Spinal cord (tissue), 10 donors: ENCODE data around the gene ISYNA1. TPM values are rescaled to one million over a fixed set of nuclear protein-coding genes. Genes with fewer than 3 reads are reported as not detected.

ENCODE experiments used
- DNase-seq, 6 donors: peaks; one replicate each; pipeline versions ENCODE4 v3.0.0 to v3.0.0-alpha.2; 2013 to 2015; ENCODE audit warnings: low spot score in 6 of 6, low read depth in 4 of 6
- H3K27ac ChIP-seq: one replicate; pipeline ENCODE4 v1.5.1; 2013; ENCODE audit warnings: low read depth, low read length, control low read depth
- H3K27me3 ChIP-seq: one replicate; pipeline ENCODE4 v1.6.1; 2013; ENCODE audit warnings: low read length; ENCODE audit not compliant: control insufficient read depth, insufficient read depth
- H3K36me3 ChIP-seq: one replicate; pipeline ENCODE4 v1.6.1; 2013; ENCODE audit warnings: low read length; ENCODE audit not compliant: control insufficient read depth, insufficient read depth
- H3K4me1 ChIP-seq: one replicate; pipeline ENCODE4 v1.6.1; 2013; ENCODE audit warnings: low read length; ENCODE audit not compliant: control insufficient read depth, insufficient read depth
- H3K4me3 ChIP-seq: one replicate; pipeline ENCODE4 v1.5.1; 2013; ENCODE audit warnings: low read depth, low read length, control low read depth
- H3K9me3 ChIP-seq: one replicate; pipeline ENCODE4 v1.6.1; 2013; ENCODE audit warnings: low read length; ENCODE audit not compliant: control insufficient read depth, insufficient read depth
- WGBS: methylation state at CpG from one replicate; pipeline ENCODE4 v1.1.5; 2013; ENCODE audit warnings: missing lambda C conversion rate; ENCODE audit not compliant: insufficient coverage; 5-methylcytosine and 5-hydroxymethylcytosine counted together
- polyA plus RNA-seq, 2 donors: library from polyadenylated mRNA; unstranded; fragments of 120-200 nt; gene quantifications; one replicate each; pipeline ENCODE4 v1.2.1, GENCODE V29; 2013; ENCODE audit not compliant: insufficient read length in 2 of 2
- total RNA-seq, 2 donors: library from RNA; depleted of rRNA in 1 of 2; stranded (reverse); fragments of 120-200 nt in 1 of 2; fragments of >200 nt in 1 of 2; gene quantifications; one replicate each; pipeline versions ENCODE4 v1.2.3 to v1.2.4, GENCODE V29; 2013 to 2014
- donor health status: healthy.

Gene ISYNA1
- total and polyA plus RNA-seq, 4 donors, result 51.0 to 180 (median 113) TPM

DNA sequence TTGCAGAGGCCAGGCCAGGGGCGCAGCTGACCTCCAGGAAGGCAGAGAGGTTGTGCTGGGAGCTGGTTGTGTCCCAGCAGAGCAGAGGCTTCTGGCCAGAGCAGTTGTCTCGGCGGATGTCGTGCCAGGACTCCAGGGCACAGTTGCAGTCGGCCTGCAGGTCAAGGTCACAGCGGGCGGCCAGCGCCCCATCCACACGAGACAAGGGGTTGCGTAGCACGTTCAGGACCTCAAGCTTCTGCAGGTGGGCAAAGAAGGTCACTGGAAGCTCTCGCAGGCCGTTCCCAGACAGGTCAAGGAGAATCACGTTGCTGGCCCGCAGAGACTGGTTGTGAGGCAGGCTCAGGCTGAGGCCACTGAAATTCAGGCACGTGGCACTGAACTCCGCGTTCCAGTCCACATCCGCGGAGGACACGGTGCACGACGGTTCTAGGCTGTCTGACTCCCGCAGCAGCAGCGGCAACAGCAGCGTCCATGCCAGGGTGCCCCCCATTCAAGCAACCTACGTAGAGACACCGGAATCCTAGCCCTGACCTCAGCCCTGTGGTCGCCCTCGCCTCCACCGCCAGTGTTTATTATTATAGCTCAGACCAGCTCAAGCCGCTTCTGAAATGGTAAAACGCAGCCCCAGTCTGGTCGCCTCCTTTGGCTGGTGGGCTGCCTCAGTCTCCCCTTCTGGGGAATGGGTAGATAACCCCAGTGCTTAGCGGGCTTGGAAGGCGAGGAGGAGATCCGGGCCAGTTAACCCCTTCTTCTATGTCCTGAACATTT lies 41.3 kb downstream of the ISYNA1 start:
- Histone ChIP-seq H3K27me3 (peaks cover 2% of the 10 kb centered on the region), H3K4me3 (no peak overlapping the region), H3K4me1 (peaks cover 8% of the 10 kb centered on the region), H3K36me3 (no peaks in the 10 kb centered on the region), H3K27ac (no peak overlapping the region), H3K9me3 (no peaks in the 10 kb centered on the region)
- no peak for DNase-seq
- WGBS, result 64% methylated on average over 35 of the region's 37 CpGs

DNA sequence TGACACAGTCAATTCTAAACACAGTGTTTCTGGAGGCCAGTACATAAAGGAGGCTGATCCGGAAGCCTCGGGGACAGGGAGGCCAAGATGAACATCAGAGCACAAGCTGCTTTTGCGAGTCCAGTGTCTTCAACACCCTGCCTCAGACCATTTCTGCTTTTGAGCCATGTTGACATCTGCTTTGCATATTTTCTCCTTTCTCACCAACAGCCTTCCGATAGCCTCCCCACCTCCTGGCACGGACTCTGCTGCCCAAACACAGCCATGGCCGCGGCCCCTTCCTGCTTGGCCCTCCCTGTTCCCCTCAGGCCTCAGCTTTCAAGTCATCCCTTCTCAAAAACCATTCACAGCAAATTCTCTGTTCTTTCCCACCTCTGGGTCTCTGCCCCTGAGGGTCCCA lies 44.1 kb downstream of the ISYNA1 start:
- no peaks in the 10 kb centered on the region for H3K36me3 ChIP-seq
- H3K27me3 ChIP-seq, result peaks cover 2% of the 10 kb centered on the region
- H3K4me3 ChIP-seq, result no peak overlapping the region
- DNase-seq, result no peak
- no peak overlapping the region for H3K27ac ChIP-seq
- WGBS, result 82% methylated on average over 7 of the region's 7 CpGs
- H3K4me1 ChIP-seq, result peaks cover 9% of the 10 kb centered on the region
- H3K9me3 ChIP-seq, result no peaks in the 10 kb centered on the region

DNA sequence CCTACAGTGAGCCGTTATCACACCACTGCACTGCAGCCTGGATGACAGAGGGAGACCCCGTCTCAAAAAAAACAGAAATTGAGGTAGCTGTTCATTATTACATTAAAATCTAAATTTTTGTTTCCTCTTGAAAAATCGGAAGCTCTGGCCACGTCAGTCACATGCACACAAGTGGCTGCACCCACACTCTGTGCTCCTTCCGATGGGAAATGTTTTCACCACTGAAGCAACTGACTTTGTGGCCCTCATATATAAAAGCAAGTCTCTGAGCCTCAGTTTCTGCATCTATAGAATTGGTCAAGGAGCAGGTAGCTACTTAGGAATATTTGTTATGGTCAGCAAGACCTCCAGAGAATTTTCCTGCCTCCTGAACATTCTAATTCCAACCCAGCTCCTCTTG lies 45.0 kb downstream of the ISYNA1 start:
- peaks cover 18% of the 10 kb centered on the region for H3K4me1 ChIP-seq
- H3K27ac ChIP-seq, result no peak overlapping the region
- no peaks in the 10 kb centered on the region for H3K36me3 ChIP-seq
- no peak for DNase-seq
- 91% methylated on average over 4 of the region's 5 CpGs for WGBS
- no peak overlapping the region for H3K4me3 ChIP-seq
- peaks cover 6% of the 10 kb centered on the region for H3K27me3 ChIP-seq
- H3K9me3 ChIP-seq, result no peaks in the 10 kb centered on the region

DNA sequence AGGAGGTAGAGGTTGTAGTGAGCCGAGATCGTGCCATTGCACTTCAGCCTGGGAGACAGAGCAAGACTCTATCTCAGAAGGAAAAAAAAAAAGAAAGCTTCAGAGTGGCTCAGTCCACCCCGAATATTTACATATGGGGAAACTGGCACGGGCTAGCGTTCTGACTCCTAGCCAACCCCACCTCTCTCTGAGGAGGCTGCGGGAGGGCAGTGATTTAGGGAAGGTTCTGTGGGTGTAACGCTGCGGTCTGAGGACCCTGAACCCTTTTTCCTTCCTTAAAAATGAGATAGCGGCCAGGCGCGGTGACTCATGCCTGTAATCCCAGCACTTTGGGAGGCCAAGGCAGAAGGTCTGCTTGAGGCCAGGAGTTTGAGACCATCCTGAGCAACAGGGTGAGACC lies 45.5 kb downstream of the ISYNA1 start:
- H3K4me3 ChIP-seq, result no peak overlapping the region
- 80% methylated on average over 1 of the region's 11 CpGs for WGBS
- no peak for DNase-seq
- H3K36me3 ChIP-seq, result no peaks in the 10 kb centered on the region
- H3K4me1 ChIP-seq, result peaks cover 17% of the 10 kb centered on the region
- H3K9me3 ChIP-seq, result no peaks in the 10 kb centered on the region
- H3K27me3 ChIP-seq, result peaks cover 7% of the 10 kb centered on the region
- H3K27ac ChIP-seq, result no peak overlapping the region

DNA sequence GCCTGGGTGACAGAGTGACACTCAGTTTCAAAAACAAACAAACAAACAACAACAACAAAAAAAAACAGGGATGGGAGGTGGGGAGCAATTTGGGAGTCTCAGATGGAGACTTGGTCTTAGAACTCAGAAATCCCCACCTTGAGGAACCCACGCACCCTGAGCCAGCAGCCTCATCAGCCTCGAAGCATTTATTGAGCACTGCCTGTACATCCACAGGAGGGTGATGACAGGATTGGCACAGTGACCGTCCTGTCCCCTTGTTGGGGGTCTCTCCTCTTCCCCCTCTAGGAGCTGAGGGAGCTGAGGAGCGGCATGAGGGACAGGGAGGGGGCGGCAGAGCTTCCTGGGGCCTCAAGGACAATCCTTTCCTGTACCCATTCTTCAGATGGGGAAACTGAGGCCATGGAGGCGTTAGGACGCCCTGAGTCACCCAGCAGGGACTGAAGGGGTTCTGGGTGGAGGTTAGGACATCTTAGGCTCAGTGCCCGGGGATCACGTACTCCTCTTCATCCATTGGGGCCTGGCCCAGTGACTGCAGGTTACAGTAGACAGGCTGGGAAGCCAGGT lies 46.3 kb downstream of the ISYNA1 start:
- no peak overlapping the region for H3K27ac ChIP-seq
- WGBS, result 71% methylated on average over 4 of the region's 9 CpGs
- no peak for DNase-seq

DNA sequence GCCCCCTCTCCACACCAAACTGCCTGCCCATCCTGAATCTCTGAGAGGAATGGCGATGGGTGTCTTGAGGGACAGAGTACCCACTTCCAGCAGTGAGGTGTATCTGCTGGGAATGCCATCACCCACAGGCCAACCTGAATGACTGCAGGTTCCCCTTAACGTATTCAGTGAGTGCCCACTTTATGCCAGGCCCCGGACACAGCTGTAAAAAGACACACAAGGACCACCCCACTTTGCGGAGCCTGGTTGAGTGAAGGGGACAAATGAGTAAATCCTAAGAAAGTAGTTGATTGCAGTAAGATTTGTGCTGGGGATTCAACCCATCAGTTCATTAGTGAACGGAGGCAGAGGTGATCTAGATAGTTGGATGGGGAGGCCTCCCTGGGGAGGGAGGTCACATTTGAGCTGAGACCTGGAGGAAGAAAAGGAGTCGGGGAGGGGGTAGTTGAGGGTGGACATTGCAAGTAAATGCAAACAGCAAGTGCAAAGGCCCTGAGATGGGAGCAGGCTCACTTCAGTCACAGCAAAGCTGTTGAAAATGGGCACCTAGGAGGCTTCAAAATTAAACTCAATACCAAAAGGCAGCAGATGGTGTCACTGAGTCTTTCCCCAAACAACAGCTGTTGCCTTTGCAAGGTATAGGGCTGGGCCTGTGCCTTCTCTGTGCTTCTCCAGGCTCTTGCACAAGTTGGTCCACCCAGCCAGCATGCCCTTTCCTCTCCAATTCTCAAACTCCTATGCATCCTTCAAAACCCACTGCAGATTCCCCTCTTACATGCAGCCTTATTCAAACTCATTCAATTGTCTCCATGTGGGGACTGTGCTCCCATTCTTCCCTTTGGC lies 47.6 kb downstream of the ISYNA1 start:
- Histone ChIP-seq H3K9me3 (no peaks in the 10 kb centered on the region), H3K27me3 (peaks cover 14% of the 10 kb centered on the region), H3K36me3 (no peaks in the 10 kb centered on the region), H3K27ac (no peak overlapping the region), H3K4me3 (no peak overlapping the region), H3K4me1 (peaks cover 15% of the 10 kb centered on the region)
- DNase-seq, result no peak
- WGBS, result 94% methylated on average over 3 of the region's 6 CpGs

More for the DNA sequence above, 46.3 kb downstream of the ISYNA1 start:
- H3K9me3 ChIP-seq, result no peaks in the 10 kb centered on the region
- no peak overlapping the region for H3K4me3 ChIP-seq
- H3K27me3 ChIP-seq, result peaks cover 10% of the 10 kb centered on the region
- no peaks in the 10 kb centered on the region for H3K36me3 ChIP-seq
- peaks cover 11% of the 10 kb centered on the region for H3K4me1 ChIP-seq

DNA sequence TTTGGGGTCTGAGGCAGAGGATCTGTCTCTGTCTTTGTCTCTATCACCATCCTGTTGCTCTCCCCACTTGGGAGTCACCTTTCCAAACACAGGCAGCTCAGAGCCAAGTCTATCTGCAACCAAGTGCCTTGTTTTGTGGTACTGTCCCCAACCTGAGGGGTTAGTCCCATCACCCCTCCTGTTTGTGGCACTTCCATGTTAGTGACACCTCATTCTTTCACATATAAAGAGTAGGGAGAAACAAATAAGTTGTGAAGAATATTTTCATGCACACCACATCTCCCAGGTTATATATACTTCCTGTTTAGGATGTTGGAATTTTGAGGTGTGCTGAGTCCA lies 48.2 kb downstream of the ISYNA1 start:
- Histone ChIP-seq H3K4me3 (no peak overlapping the region), H3K27ac (no peak overlapping the region), H3K27me3 (peaks cover 14% of the 10 kb centered on the region), H3K36me3 (no peaks in the 10 kb centered on the region), H3K9me3 (no peaks in the 10 kb centered on the region), H3K4me1 (peaks cover 15% of the 10 kb centered on the region)
- DNase-seq, result no peak

DNA sequence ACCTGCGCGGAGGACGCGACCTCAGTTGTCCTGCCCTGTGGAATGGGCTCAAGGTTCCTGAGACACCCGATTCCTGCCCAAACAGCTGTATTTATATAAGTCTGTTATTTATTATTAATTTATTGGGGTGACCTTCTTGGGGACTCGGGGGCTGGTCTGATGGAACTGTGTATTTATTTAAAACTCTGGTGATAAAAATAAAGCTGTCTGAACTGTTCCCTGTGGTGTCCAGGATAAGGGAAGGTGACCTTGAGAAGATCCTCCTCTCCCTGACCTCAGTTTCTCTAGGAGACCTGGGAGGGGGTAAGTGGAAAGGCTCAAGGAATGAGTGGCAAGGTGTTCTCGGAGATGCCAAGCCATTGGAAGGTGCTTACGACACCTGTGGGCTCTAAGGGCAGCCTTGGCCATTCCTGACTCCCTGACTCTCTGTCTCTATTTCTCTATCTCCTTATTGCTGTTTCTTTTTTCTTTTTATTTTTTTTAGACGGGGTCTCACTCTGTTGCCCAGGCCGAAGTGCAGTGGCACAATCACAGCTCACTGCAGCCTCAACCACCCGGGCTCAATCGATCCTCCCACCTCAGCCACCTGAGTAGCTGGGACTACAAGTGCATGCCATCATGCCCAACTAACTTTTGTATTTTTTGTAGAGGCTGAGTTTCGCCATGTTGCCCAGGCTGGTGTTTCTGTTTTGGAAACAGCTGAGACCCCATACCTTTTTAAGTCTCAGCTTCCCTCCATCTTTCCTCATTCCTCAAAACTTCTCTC lies 48.8 kb downstream of the ISYNA1 start:
- Histone ChIP-seq H3K27ac (no peak overlapping the region), H3K36me3 (no peaks in the 10 kb centered on the region), H3K4me3 (peak overlapping the region; percentile 32), H3K9me3 (no peaks in the 10 kb centered on the region), H3K4me1 (peaks cover 15% of the 10 kb centered on the region), H3K27me3 (peaks cover 14% of the 10 kb centered on the region)
- 94% methylated on average over 2 of the region's 13 CpGs for WGBS
- no peak for DNase-seq

DNA sequence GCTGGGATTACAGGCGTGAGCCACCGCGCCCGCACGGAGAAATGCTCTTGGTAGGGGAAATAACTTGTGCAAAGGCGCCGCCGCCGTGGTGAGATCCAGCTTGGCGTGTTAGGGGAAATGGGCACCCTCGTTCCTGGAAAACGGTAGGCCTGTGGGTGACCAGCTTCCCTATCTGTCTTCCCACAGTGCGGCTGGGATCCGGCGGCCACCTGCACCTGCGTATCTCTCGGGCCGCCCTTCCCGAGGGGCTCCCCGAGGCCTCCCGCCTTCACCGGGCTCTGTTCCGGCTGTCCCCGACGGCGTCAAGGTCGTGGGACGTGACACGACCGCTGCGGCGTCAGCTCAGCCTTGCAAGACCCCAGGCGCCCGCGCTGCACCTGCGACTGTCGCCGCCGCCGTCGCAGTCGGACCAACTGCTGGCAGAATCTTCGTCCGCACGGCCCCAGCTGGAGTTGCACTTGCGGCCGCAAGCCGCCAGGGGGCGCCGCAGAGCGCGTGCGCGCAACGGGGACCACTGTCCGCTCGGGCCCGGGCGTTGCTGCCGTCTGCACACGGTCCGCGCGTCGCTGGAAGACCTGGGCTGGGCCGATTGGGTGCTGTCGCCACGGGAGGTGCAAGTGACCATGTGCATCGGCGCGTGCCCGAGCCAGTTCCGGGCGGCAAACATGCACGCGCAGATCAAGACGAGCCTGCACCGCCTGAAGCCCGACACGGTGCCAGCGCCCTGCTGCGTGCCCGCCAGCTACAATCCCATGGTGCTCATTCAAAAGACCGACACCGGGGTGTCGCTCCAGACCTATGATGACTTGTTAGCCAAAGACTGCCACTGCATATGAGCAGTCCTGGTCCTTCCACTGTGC lies 49.6 kb downstream of the ISYNA1 start:
- peak; percentile 45 to 88 (median 55) for DNase-seq
- Histone ChIP-seq H3K27ac (no peak overlapping the region), H3K9me3 (no peaks in the 10 kb centered on the region), H3K4me1 (peaks cover 15% of the 10 kb centered on the region), H3K4me3 (peak overlapping the region; percentile 32), H3K27me3 (peaks cover 14% of the 10 kb centered on the region), H3K36me3 (no peaks in the 10 kb centered on the region)
- WGBS, result 8% methylated on average over 86 of the region's 86 CpGs
